Measurements from ENCODE around the gene GMPPA.

The GMPPA gene

GRCh38 chr2:219495531-219496122 lies 3.1 kb upstream of the GMPPA start:
- TF ChIP-seq, protein P1, sequence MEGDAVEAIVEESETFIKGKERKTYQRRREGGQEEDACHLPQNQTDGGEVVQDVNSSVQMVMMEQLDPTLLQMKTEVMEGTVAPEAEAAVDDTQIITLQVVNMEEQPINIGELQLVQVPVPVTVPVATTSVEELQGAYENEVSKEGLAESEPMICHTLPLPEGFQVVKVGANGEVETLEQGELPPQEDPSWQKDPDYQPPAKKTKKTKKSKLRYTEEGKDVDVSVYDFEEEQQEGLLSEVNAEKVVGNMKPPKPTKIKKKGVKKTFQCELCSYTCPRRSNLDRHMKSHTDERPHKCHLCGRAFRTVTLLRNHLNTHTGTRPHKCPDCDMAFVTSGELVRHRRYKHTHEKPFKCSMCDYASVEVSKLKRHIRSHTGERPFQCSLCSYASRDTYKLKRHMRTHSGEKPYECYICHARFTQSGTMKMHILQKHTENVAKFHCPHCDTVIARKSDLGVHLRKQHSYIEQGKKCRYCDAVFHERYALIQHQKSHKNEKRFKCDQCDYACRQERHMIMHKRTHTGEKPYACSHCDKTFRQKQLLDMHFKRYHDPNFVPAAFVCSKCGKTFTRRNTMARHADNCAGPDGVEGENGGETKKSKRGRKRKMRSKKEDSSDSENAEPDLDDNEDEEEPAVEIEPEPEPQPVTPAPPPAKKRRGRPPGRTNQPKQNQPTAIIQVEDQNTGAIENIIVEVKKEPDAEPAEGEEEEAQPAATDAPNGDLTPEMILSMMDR (IDR thresholded peaks at IDR 0.05; ENCODE audit: low read depth, low read length, missing control alignments), result peak; percentile 82
- Histone ChIP-seq H3K4me3 (ENCODE audit: low read depth, low read length) (no peak overlapping the region), H3K36me3 (replicated peaks) (no peaks in the 10 kb centered on the region), H3K27me3 (replicated peaks) (peaks cover 29% of the 10 kb centered on the region), H3K27ac (no peak overlapping the region)
- in situ Hi-C loops (cut with HindIII; ENCODE audit: low pct_ligation_motif_present, low sequenced_read_pairs), result no loop called here
- peak; percentile 62 for DNase-seq

DNA sequence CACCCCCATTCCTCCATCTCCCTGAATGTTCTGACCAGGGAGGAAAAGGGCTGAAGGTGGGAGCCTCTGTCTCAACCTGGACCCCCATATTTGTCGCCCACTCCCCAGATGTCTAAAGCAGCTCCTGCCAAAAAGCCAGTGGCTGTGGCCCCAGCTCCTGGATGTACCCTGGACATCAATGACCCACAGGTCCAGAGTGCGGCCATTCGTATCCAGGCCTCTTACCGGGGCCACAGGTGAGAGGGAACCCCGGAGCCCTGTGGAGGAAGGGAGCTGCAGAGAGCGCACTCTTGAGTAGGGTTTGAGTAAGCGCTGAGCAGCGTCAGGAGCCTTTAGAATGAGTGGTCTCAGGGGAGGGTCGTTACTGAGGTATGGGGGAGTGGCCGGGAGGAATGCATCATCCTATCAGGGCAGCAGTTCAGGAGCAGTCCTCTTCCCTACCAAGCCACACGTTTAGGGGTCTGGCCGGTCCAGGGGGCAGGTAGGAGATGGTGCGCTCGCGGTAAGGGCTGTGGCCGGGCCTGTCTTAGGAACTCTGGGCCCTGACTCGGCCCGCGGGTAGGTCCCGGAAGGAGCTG lies 2.4 kb upstream of the GMPPA start:
- no peak for DNase-seq
- no peak overlapping the region for H3K4me3 ChIP-seq (ENCODE audit: low read depth, low read length)
- no peaks in the 10 kb centered on the region for H3K36me3 ChIP-seq (replicated peaks)
- TF ChIP-seq, protein P1 (IDR thresholded peaks at IDR 0.05; ENCODE audit: low read depth, low read length, missing control alignments), result no peak
- in situ Hi-C loops (cut with HindIII; ENCODE audit: low pct_ligation_motif_present, low sequenced_read_pairs), result no loop called here
- H3K27ac ChIP-seq, result no peak overlapping the region
- peaks cover 29% of the 10 kb centered on the region for H3K27me3 ChIP-seq (replicated peaks)

DNA sequence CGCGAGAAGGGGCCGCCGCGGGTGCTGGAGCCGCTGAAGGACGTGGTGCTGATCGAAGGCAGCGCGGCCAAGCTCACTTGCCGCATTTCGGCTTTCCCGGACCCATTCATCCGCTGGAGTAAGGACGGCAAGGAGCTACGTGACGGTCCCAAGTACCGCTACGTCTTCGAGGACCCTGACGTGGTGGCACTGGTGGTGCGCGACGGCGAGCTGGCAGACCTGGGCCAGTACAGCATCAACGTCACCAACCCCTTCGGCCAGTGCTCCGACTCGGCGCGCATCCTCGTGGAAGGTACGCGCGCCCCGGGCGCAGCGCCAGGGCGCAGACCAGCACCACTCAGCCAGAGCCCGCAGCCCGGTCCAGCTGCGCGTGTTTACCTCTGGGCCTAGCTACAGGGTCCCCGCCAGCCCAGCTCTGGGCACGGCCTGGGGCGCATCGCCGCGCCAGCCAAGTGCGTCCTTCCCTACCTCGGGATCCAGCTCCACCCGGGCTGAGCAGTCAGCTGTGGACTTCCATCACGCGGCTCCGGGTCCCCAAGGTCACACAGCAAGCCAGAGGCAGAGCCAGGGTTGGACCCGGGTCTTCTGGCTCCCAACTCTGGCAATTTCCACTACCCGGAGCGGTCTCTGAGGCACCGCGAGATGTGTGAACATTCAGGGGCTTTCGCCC lies 1.7 kb upstream of the GMPPA start:
- peaks cover 27% of the 10 kb centered on the region for H3K27me3 ChIP-seq (replicated peaks)
- H3K4me3 ChIP-seq (ENCODE audit: low read depth, low read length), result peak overlapping the region; percentile 9
- in situ Hi-C loops (cut with HindIII; ENCODE audit: low pct_ligation_motif_present, low sequenced_read_pairs), result no loop called here
- TF ChIP-seq, protein P1 (IDR thresholded peaks at IDR 0.05; ENCODE audit: low read depth, low read length, missing control alignments), result no peak
- no peak overlapping the region for H3K27ac ChIP-seq
- H3K36me3 ChIP-seq (replicated peaks), result no peaks in the 10 kb centered on the region
- no peak for DNase-seq

GRCh38 chr2:219497495-219498279 lies 1.0 kb upstream of the GMPPA start:
- in situ Hi-C loops (cut with HindIII; ENCODE audit: low pct_ligation_motif_present, low sequenced_read_pairs), result no loop called here
- peak; percentile 53 for DNase-seq
- TF ChIP-seq, protein P1 (IDR thresholded peaks at IDR 0.05; ENCODE audit: low read depth, low read length, missing control alignments), result no peak
- Histone ChIP-seq H3K27me3 (replicated peaks) (peaks cover 24% of the 10 kb centered on the region), H3K36me3 (replicated peaks) (no peaks in the 10 kb centered on the region), H3K4me3 (ENCODE audit: low read depth, low read length) (peak overlapping the region; percentile 76), H3K27ac (peak overlapping the region; percentile 8)

DNA sequence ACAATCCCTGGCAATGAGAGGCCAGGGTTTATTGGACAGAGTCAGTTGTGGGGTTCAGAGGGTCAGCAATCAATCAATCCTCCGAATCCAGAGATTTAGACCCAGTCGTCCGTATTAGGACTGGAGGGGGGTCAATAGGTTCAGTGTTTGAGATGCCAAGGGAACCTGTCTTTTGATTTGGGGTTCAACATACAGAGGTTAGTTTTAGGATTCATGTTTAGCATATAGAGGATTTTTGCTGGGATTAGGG lies 292 bp downstream of the GMPPA start:
- Histone ChIP-seq H3K27me3 (replicated peaks) (peaks cover 17% of the 10 kb centered on the region), H3K27ac (peak overlapping the region; percentile 87), H3K36me3 (replicated peaks) (peaks cover 6% of the 10 kb centered on the region), H3K4me3 (ENCODE audit: low read depth, low read length) (peak overlapping the region; percentile 76)
- TF ChIP-seq, protein P1 (IDR thresholded peaks at IDR 0.05; ENCODE audit: low read depth, low read length, missing control alignments), result no peak
- DNase-seq, result no peak
- in situ Hi-C loops (cut with HindIII; ENCODE audit: low pct_ligation_motif_present, low sequenced_read_pairs), result no loop called here

Data from brain microvascular endothelial cell (primary cell).